HG03469 (cell line): ENCODE measurements around the gene ZXDC.

Experiments used
- ATAC-seq: cut with Tn5 transposase; IDR thresholded peaks from one replicate; pipeline ENCODE4 v1.9.1; 2021; ENCODE audit warnings: mild to moderate bottlenecking, moderate library complexity, moderate number of reproducible peaks; ENCODE audit not compliant: unreplicated experiment

Gene ZXDC

DNA sequence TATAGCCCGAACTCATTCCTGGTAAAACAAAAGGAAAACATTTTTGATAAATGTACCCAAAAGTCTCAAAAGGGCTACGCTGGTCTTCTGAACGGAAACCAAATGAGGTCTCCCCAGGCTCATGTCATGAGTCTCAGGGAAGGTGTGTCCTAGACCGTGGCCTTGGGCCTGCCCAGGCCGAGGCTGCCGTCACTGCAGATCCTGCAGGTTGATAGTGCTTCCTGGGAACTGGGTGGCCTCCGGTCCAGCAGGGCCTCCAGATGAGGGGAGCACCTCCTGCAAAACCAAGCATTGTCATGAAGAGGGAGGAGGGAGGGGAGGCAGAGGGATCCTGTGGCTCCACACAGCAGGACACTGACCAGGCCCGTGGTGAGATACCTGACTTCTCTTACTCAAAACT lies 37.5 kb downstream of the ZXDC start:
- ATAC-seq, result no peak

- ATAC-seq, result no peak
Observed at GRCh38 chr3:126436826-126437717, 38.6 kb downstream of the ZXDC start.

DNA sequence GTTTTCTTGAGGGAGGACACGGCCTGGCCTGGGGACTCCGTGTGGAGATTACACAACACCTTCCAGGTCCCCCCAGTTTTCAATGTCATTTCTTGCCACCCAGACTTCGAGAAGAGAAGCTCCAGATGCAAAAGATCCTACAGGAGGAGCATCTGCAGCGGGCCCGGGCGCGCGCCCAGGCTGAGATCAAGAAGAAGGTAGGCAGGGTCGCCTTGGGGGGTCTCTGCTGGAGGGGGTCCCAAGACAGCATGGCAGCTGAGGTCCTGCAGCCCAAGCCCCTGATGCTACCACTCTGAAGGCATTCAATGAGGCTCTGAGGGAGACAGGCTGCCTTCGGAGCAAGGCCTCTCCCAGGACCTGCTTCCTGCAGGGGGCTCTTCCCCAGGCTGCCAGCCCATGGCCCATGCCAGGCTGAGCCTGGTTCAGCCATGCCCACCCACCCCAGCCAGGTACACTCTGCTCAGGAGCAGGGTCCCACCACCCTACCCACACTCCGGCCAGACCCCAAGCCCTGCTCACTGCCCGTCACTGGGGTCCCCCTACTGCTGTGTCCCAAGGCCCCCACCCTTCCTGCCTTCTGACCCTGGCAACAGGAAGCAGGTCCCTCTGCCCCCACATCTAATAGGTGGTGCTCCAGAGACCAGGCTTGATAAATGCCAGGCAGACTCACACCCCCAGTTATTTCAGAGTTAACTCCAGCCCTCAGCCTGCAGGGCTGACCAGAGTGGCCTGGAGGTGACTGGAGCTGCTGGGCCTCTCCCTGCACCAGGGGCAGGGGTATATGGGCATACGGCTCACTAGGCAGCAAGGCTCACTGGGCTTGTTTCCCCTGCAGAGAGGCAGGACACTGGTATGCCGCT lies 40.0 kb downstream of the ZXDC start:
- ATAC-seq, result no peak

DNA sequence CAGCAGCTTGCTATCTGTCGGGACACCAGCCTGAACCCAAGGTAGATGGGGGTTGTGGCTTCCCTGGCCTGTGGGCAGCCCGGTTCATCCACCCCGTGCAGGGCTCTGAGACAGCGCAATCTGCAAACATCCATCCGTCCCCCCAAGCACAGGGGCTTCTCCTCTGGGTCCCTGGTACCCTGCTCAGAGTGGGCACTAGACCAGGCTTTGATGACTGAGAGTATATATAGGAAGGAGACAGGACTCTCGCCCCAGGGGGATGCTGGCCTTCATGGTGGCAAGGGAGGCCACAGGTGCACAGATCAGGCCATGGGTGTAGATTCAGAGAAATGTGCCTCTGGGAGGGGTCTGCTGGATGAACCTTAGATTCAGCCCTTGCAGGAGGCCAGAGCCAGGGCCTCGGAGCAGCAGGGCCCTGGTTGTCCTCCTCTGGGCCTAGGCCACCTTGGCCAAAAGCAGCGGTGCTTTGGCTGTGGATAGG lies 40.7 kb downstream of the ZXDC start:
- ATAC-seq, result no peak

GRCh38 chr3:126434264-126434590 lies 41.5 kb downstream of the ZXDC start:
- no peak for ATAC-seq

DNA sequence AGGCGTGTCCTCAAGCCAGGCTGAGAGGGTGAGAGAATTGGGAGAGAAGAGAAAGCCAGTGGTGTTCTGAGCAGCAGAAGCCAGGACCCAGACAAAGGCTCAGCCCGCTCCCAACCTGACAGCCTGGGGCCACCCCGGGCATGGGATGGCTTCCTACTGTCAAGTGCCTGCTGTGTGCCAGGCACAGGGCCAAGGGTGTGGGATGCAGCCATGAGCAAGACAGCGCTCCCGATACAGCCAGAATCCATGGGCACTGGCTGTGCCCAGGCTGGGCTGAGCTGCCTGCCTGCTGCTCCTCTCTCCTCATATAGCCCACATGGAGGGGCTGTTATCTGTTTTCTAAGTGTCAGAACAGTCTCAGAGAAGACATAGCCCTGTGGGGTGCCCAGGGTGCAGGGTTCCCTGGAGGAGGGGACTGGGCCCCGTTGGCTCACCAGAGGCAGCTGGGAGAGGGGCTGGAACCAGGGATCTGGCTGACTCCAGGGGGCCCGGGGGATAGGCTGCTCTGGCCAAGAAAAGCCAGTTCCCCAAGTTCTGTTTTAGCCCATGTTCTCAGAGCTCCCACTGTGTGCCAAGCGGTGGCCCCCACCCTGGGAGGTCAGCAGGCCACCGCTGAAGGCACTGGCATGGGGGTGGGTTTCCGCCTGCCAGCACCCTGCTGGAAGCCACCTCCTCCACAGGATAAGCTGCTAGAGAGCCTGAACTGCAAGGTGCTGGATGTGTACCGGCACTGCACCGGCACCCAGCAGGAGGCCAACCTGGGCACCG lies 42.0 kb downstream of the ZXDC start:
- ATAC-seq, result no peak

DNA sequence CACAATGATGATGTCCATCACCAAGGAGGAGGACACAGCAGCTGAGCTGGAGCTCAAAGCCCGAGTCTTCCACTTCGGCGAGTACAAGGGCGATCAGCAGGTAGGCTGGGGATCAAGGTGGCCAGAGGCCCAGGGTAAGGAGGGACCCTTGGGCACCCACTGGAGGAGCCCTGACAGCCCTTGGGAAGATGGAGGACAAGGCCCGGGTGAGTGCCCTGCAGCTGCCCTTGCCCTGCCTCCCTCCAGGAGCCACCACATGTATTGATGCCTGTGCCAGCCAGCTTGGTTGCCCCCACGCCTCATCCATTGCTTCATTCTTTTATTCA lies 42.6 kb downstream of the ZXDC start:
- no peak for ATAC-seq

- ATAC-seq, result no peak
Observed at GRCh38 chr3:126432361-126433104, 43.2 kb downstream of the ZXDC start.

DNA sequence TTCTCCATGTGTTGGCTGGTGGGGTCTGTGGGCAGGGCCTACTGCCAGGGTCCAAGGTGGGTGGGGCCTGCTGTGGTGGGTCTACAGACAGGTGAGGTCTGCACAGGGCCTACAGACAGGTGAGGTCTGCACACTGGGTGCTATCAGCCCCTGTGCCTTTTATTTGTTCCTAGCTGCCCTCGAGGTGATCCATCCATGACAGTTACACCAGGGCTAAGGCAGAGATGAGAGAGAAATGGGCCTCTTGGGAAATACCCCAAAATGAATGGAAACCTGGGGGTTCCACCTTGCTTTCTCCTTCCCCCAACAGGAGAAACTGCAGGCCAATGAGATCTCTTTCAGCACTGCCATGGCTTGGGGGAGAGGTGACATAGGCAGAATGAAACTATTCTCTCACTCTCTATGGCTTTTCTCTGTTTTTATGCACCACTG lies 44.6 kb downstream of the ZXDC start:
- ATAC-seq, result no peak

DNA sequence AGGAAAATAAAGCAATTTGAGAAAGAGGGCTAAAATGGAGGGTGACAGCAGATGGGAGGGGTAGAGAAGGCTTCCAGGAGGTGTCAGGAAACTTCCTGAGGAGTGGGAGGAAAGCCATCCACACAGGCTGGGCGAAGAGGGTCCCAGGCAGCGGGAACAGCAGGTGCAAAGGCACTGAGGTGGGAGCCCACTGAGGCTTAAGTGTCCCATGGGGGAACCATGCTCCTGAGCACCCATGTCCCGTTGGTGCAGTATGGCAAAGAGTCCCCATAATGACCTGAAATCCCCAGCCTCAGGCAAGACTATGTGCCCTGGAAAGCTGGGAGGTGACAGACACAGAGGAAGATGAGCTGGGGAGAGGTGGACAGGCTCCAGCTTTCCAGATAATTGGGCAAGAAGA lies 50.9 kb downstream of the ZXDC start:
- no peak for ATAC-seq

GRCh38 chr3:126424039-126424717 lies 51.5 kb downstream of the ZXDC start:
- ATAC-seq, result no peak

- ATAC-seq, result no peak
Observed at GRCh38 chr3:126423191-126424038, 52.3 kb downstream of the ZXDC start.

DNA sequence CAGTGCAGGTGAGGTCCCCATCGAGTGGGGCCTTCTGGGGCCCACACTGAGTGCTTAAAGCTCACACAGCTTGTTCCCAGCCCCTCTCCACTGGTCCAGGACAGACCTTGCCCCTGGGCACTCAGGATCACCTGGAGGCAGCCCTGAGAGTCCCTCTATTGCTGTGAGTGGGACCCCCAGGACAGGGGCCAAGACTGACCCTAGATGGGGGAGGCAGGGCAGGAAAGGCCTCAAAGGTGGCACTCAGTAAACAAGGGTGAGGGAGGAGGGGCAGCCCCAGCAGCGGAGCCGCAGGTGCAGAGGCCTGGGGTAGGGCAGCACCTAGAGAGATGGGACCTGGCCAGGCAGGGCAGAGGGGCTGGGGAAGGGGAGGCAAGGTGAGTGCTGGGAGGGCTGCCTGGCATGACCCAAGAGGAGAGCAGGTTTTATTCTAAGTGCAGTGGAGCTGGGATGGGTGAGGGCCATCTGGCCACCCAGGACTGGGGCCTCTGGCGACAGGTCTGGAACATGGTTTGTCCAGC lies 53.1 kb downstream of the ZXDC start:
- no peak for ATAC-seq

GRCh38 chr3:126422121-126422520 lies 53.6 kb downstream of the ZXDC start:
- ATAC-seq, result no peak

- no peak for ATAC-seq
Observed at GRCh38 chr3:126421573-126422119, 54.0 kb downstream of the ZXDC start.

- ATAC-seq, result no peak
Observed at GRCh38 chr3:126419886-126420786, 55.6 kb downstream of the ZXDC start.

DNA sequence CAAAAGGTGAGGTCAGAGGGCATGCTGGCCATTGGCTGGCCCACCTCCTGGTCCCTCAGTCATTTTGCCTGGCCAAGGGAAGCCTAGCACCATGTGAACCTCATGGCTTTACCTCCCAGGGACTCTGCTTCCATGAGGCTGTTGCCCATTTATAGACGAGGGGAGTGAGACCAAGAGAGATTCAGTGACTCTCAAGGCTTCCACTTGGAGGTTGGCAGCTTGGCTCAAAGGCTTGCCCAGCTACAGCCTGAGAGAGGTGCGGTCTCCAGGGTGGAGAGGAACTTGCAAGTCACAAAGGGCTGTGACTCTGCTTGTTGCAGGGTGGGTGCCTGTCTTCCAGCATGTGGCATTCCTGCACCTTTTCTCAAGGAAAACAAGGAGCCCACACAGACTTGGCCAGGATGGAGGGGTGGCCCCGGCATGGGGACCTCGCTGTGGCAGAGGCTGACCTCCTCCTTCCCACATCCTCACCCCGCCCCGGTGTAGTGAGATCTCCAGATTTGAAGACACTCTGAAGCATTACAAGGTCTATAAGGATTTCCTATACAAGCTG lies 56.5 kb downstream of the ZXDC start:
- no peak for ATAC-seq
